DMS114 treated with DMSO at 0.1 percent for 48 hours (cell line): Measurements from ENCODE around the gene PARS2.

Source experiments
- DNase-seq: peaks from one replicate; lab custom pipeline; 2025; ENCODE audit not compliant: unreplicated experiment; lab: John Stamatoyannopoulos, UW

Gene PARS2

GRCh38 chr1:54800041-54800898 lies 35.9 kb upstream of the PARS2 start:
- DNase-seq, result no peak

GRCh38 chr1:54798769-54799641 lies 34.7 kb upstream of the PARS2 start:
- DNase-seq, result no peak

- DNase-seq, result no peak
These were observed 33.9 kb upstream of the PARS2 start for GRCh38 chr1:54798206-54798605.

- DNase-seq, result no peak
These were observed 32.6 kb upstream of the PARS2 start for GRCh38 chr1:54796902-54797301.

GRCh38 chr1:54795841-54796468 lies 31.6 kb upstream of the PARS2 start:
- DNase-seq, result no peak

GRCh38 chr1:54795356-54795665 lies 31.0 kb upstream of the PARS2 start:
- no peak for DNase-seq

GRCh38 chr1:54794451-54795355 lies 30.4 kb upstream of the PARS2 start:
- no peak for DNase-seq

- no peak for DNase-seq
These were observed 28.5 kb upstream of the PARS2 start for GRCh38 chr1:54792686-54793282.

GRCh38 chr1:54791880-54792522 lies 27.7 kb upstream of the PARS2 start:
- no peak for DNase-seq

- no peak for DNase-seq
These were observed 24.1 kb upstream of the PARS2 start for GRCh38 chr1:54788459-54788858.

- DNase-seq, result no peak
These were observed 23.3 kb upstream of the PARS2 start for GRCh38 chr1:54787604-54788003.

- DNase-seq, result no peak
These were observed 22.5 kb upstream of the PARS2 start for GRCh38 chr1:54786778-54787177.

- no peak for DNase-seq
These were observed 19.7 kb upstream of the PARS2 start for GRCh38 chr1:54784066-54784465.

GRCh38 chr1:54782588-54782987 lies 18.3 kb upstream of the PARS2 start:
- no peak for DNase-seq

- no peak for DNase-seq
These were observed 17.8 kb upstream of the PARS2 start for GRCh38 chr1:54782156-54782555.

GRCh38 chr1:54781023-54781723 lies 16.9 kb upstream of the PARS2 start:
- no peak for DNase-seq

GRCh38 chr1:54777431-54777830 lies 13.1 kb upstream of the PARS2 start:
- DNase-seq, result no peak

- no peak for DNase-seq
These were observed 12.7 kb upstream of the PARS2 start for GRCh38 chr1:54777011-54777410.
